GM21526 (cell line): ENCODE data around the gene FAM180A.
"Not testable (repeated sequence)": the region's sequence is repeated elsewhere in the genome, so short reads cannot be mapped to it uniquely, and the experiment has no call there.

ENCODE experiments used
- ATAC-seq: cut with Tn5 transposase; IDR thresholded peaks from one replicate; pipeline ENCODE4 v1.9.1; 2021; ENCODE audit warnings: moderate library complexity; ENCODE audit not compliant: unreplicated experiment, low FRiP score

The FAM180A gene

GRCh38 chr7:135748770-135749169 is at the start of gene FAM180A:
FAM180A (minus strand) TSS chr7:135748813; CDS start chr7:135748580, 233 bp downstream.
- ATAC-seq = no peak

- ATAC-seq = no peak
Observed at GRCh38 chr7:135798095-135798494, 49.5 kb upstream of the FAM180A start.

- no peak for ATAC-seq
Observed at GRCh38 chr7:135795846-135796570, 47.4 kb upstream of the FAM180A start.

GRCh38 chr7:135793841-135794240 is 45.2 kb upstream of the FAM180A start:
- ATAC-seq = no peak

- no peak for ATAC-seq
Observed at GRCh38 chr7:135792866-135793265, 44.3 kb upstream of the FAM180A start.

GRCh38 chr7:135792363-135792668 is 43.7 kb upstream of the FAM180A start:
- ATAC-seq = no peak

- ATAC-seq = no peak
Observed at GRCh38 chr7:135791543-135792362, 43.1 kb upstream of the FAM180A start.

- ATAC-seq = no peak
Observed at GRCh38 chr7:135790371-135790977, 41.9 kb upstream of the FAM180A start.

GRCh38 chr7:135789956-135790355 is 41.3 kb upstream of the FAM180A start:
- ATAC-seq = no peak

- no peak for ATAC-seq
Observed at GRCh38 chr7:135789431-135789830, 40.8 kb upstream of the FAM180A start.

- ATAC-seq = no peak
Observed at GRCh38 chr7:135786911-135787310, 38.3 kb upstream of the FAM180A start.

- ATAC-seq = no peak
Observed at GRCh38 chr7:135785065-135785464, 36.5 kb upstream of the FAM180A start.

- ATAC-seq = no peak
Observed at GRCh38 chr7:135784013-135784412, 35.4 kb upstream of the FAM180A start.

GRCh38 chr7:135782801-135783200 is 34.2 kb upstream of the FAM180A start:
- ATAC-seq = no peak

- no peak for ATAC-seq
Observed at GRCh38 chr7:135782377-135782776, 33.8 kb upstream of the FAM180A start.

GRCh38 chr7:135777626-135778398 is 29.2 kb upstream of the FAM180A start:
- no peak for ATAC-seq

- ATAC-seq = not testable (repeated sequence)
Observed at GRCh38 chr7:135775915-135776314, 27.3 kb upstream of the FAM180A start.

- ATAC-seq = no peak
Observed at GRCh38 chr7:135775230-135775629, 26.6 kb upstream of the FAM180A start.

- ATAC-seq = no peak
Observed at GRCh38 chr7:135774284-135774683, 25.7 kb upstream of the FAM180A start.

- no peak for ATAC-seq
Observed at GRCh38 chr7:135773464-135773863, 24.9 kb upstream of the FAM180A start.
